HG03135 (cell line): ENCODE measurements around the gene RBM34.

Experiments used
- ATAC-seq: cut with Tn5 transposase; IDR thresholded peaks from one replicate; pipeline ENCODE4 v1.9.1; 2021; ENCODE audit warnings: mild to moderate bottlenecking, moderate library complexity; ENCODE audit not compliant: unreplicated experiment

RBM34 gene

GRCh38 chr1:235156265-235156664, 4.8 kb downstream of the RBM34 start:
- ATAC-seq = no peak

- ATAC-seq = no peak
Observed at GRCh38 chr1:235152235-235152634, 8.8 kb downstream of the RBM34 start.

- no peak for ATAC-seq
Observed at GRCh38 chr1:235151033-235151432, 10.0 kb downstream of the RBM34 start.

- no peak for ATAC-seq
Observed at GRCh38 chr1:235149824-235150223, 11.2 kb downstream of the RBM34 start.

GRCh38 chr1:235147269-235147668, 13.8 kb downstream of the RBM34 start:
- ATAC-seq = no peak

GRCh38 chr1:235145639-235146038, 15.4 kb downstream of the RBM34 start:
- ATAC-seq = no peak

GRCh38 chr1:235142991-235143390, 18.1 kb downstream of the RBM34 start:
- ATAC-seq = no peak

GRCh38 chr1:235139315-235139714, 21.7 kb downstream of the RBM34 start:
- no peak for ATAC-seq

- ATAC-seq = no peak
Observed at GRCh38 chr1:235138821-235139220, 22.2 kb downstream of the RBM34 start.

GRCh38 chr1:235136111-235136510, 24.9 kb downstream of the RBM34 start:
- ATAC-seq = no peak

- no peak for ATAC-seq
Observed at GRCh38 chr1:235134171-235134570, 26.9 kb downstream of the RBM34 start.

- no peak for ATAC-seq
Observed at GRCh38 chr1:235133086-235133485, 28.0 kb downstream of the RBM34 start.

GRCh38 chr1:235131961-235132360, 29.1 kb downstream of the RBM34 start:
- no peak for ATAC-seq

GRCh38 chr1:235130766-235131270, 30.2 kb downstream of the RBM34 start:
- ATAC-seq = no peak

- no peak for ATAC-seq
Observed at GRCh38 chr1:235129774-235130570, 31.1 kb downstream of the RBM34 start.

GRCh38 chr1:235128456-235129328, 32.4 kb downstream of the RBM34 start, which contains the start of gene TOMM20:
Gene TOMM20, minus strand, starts transcription at chr1:235128837. Its CDS starts 122 bp downstream, at chr1:235128715.
- ATAC-seq = peak; percentile 93

- ATAC-seq = no peak
Observed at GRCh38 chr1:235127732-235128455, 33.2 kb downstream of the RBM34 start.

GRCh38 chr1:235127203-235127602, 33.8 kb downstream of the RBM34 start:
- ATAC-seq = no peak

GRCh38 chr1:235124665-235125064, 36.4 kb downstream of the RBM34 start:
- ATAC-seq = no peak

GRCh38 chr1:235124111-235124510, 36.9 kb downstream of the RBM34 start:
- ATAC-seq = no peak

GRCh38 chr1:235122348-235122747, 38.7 kb downstream of the RBM34 start:
- no peak for ATAC-seq
